GM19099 (cell line): Measurements from ENCODE around the gene SHKBP1.

Experiments used
- POLR2A ChIP-seq: IDR thresholded peaks from 3 replicates; pipeline ENCODE4 v1.6.1; 2011; ENCODE audit warnings: low read depth; ENCODE audit not compliant: insufficient read length; ENCODE audit errors: extremely low read depth

The SHKBP1 gene

GRCh38 chr19:40576151-40576584 lies 505 bp upstream of the SHKBP1 start:
- no peak for TF ChIP-seq POLR2A

DNA sequence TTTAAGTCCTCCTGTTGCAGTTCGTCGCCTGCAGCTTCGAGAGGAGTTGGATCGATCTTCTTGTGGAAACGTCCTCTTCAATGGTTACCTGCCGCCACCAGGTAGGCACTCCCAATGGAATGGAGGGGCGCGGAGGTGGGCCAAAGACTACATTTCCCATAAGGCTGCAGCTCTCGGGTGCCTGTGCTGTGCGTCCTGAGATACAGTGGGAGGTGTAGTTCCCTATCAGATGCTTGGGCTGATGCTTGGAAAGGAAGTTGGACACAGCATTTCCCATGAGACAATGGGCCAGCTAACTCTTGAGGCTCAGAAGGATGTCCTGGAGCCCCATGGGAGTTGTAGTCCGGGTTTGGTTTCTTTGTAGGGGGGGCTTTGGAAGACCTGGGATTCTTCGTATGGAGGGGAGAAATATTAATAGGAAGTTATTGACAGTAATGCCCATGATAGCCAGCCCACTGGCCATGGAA lies 1.8 kb downstream of the SHKBP1 start:
- no peak for TF ChIP-seq POLR2A

DNA sequence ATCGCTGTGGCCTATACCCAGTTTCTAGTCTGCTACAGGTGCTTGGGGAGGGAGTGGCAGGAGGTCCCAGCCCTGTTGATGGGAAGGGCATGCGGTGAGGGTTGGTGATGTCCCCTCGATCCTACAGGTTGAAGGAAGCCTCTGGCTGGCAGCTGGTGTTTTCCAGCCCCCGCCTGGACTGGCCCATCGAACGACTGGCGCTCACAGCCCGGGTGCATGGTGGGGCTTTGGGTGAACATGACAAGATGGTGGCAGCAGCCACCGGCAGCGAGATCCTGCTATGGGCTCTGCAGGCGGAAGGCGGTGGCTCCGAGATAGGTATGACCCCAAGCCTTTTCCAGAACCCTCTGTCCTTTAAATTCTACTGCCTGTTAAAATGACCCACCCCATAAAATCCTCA lies 3.9 kb downstream of the SHKBP1 start:
- no peak for TF ChIP-seq POLR2A

DNA sequence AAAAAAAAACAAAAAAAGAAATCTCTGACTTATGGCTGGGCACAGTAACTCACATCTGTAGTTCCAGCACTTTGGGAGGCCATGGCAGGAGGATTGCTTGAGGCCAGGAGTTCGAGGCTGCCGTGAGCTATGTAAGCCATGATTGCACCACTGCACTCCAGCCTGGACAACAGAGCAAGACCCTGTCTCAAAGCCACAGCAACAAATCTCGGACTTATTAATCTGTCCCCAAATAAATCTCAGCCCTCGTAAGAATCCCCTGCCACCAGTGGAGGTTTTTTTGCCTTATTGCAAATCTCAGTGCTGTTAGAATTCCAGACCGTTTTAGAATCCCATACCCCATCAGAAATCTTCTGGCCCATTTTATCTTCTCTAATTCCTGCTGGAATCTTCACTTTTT lies 4.9 kb downstream of the SHKBP1 start:
- TF ChIP-seq POLR2A = no peak

GRCh38 chr19:40582467-40582866 lies 5.8 kb downstream of the SHKBP1 start:
- no peak for TF ChIP-seq POLR2A

- no peak for TF ChIP-seq POLR2A
These were observed 6.6 kb downstream of the SHKBP1 start for GRCh38 chr19:40583283-40583682.

DNA sequence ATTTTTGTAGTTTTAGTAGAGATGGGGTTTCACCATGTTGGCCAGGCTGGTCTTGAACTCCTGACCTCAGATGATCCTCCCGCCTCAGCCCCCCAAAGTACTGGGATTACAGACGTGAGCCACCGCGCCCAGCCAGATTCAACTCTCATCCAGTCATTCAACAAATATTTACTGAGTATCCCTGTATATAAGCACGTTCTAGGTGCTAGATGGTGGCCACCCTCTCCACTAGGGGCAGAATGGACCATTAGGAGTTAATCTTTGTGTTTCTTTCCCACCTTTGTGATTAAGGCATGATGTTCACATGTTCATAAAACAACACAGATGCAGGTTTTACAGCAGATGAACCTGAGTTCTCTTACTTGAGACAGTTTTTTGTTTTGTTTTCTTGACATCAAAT lies 7.3 kb downstream of the SHKBP1 start:
- no peak for TF ChIP-seq POLR2A

GRCh38 chr19:40585241-40585981 lies 8.7 kb downstream of the SHKBP1 start:
- no peak for TF ChIP-seq POLR2A

DNA sequence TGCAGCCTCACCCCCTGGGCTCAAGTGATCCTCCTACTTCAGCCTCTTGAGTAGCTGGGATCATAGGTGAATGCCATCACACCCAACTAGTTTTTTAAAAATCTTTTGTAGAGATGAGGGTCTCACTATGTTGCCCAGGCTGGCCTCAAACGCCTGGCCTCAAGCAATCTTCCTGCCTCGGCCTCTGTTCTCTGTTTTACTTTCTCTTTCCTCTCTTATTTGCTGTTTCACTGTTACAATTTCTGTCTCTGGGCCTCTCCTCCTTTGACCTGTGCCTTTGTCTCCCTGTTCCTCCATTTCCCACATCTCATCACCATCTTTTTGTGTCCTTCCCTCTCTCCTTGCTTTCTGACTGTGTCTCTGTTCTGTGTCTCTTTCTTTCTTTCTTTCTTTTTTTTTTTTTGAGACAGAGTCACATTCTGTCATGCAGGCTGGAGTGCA lies 9.3 kb downstream of the SHKBP1 start:
- no peak for TF ChIP-seq POLR2A

DNA sequence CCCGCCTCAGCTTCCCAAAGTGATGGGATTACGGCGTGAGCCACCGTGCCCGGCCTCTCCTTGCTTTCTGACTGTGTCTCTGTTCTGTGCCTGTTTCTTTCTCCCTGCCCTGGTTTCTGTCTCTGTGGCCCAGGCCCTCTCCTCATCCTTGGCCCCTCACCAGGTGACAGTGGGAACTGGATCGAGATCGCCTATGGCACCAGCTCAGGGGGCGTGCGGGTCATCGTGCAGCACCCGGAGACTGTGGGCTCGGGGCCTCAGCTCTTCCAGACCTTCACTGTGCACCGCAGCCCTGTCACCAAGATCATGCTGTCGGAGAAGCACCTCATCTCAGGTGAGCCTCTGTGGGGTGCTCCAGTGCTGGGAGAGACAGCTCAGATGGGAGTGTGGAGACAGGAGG lies 9.9 kb downstream of the SHKBP1 start:
- no peak for TF ChIP-seq POLR2A

DNA sequence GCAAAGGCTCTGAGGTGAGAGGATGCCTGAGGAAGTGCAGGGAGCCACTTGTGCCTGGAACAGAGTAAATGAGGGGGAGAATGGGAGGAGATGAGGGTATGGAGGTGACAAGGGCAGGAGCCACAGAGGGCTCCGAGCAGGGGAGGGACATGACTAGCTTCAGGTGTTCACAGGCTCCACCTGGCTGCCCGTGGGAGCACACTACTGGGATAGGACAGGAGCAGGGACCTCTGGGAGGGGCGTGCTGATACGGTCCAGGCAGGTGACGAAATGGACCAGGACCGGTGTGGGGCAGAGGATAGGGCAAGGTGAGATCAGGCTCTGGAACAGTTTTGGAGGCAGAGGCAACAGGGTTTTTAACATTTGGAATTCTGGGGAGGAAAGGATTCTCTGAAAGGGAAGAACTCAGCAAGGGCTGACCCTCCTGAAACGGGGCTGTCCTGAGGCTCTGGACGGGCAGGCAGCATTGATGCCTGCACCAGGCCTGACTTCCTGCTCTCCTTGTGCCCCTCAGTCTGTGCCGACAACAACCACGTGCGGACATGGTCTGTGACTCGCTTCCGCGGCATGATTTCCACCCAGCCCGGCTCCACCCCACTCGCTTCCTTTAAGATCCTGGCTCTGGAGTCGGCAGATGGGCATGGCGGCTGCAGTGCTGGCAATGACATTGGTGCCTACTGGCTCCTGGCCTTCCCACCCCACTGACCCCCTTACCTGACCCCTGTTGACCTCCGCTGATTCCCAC lies 11.6 kb downstream of the SHKBP1 start:
- TF ChIP-seq POLR2A = no peak

DNA sequence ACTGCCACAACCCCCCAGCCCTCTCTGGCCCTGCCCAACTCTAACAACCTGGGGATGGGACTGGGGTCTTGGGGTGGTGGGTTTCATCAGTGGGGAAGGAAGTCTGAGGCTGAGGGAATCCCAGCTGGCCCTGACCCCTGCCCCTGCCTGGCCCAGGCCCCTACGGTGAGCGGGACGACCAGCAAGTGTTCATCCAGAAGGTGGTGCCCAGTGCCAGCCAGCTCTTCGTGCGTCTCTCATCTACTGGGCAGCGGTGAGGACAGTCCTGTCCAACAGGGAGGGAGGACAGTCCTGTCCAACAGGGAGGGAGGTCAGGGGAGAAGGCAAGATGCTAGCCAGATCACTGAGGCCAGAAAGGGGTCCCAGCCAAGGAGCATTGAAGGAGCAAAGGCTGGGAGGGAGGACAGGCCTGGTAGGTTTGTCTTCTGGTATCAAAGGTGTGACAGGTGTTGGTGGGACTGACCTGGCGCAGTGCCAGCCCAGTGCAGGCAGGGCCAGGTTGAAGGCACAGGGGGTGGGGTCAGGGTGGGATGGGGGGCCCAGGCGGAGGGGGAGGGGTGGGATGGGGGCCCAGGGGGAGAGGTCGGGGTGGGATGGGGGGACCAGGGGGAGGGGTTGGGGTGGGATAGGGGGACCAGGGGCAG lies 12.4 kb downstream of the SHKBP1 start:
- TF ChIP-seq POLR2A = no peak

- TF ChIP-seq POLR2A = no peak
These were observed 13.1 kb downstream of the SHKBP1 start for GRCh38 chr19:40589591-40590429.

- TF ChIP-seq POLR2A = no peak
These were observed 14.0 kb downstream of the SHKBP1 start for GRCh38 chr19:40590464-40591265.

DNA sequence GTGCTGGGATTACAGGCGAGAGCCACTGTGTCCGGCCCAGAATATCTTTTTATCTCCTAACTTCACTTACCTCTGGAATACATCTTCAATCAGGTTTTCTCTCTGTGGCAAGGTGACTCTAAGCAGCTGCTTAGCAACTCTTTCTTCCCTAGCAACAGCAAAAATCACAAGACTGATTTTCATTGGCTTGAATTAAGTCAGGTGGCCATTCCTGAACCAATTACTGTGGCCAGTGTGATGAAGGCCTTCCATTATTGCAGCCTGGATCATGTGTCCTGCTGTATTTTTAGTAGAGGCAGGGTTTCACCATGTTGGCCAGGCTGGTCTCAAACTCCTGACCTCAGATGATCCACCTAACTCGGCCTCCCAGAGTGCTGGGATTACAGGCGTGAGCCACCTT lies 15.5 kb downstream of the SHKBP1 start:
- no peak for TF ChIP-seq POLR2A

DNA sequence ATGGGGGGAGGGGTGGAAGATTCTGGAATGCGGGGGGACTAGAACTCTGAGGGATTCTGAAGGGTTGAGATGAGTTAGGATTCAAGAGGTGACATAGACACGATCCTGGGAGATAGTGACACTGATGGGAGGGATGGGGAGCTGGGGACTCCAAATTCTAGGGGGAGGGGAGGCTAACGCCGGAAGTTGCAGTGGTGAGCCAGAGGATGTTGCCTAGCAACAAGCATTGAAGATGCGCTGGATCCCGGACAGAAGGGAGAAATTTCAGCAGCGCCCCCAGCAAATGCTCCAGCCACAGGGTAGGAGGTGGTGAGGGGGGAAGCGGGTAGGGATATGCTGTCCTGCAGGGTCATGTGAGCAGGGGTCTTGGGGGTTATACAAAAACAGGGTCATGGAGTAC lies 17.6 kb downstream of the SHKBP1 start:
- no peak for TF ChIP-seq POLR2A
